Measurements from ENCODE around the gene TBX18. TPM values are rescaled to one million over a fixed set of nuclear protein-coding genes. Genes with fewer than 3 reads are reported as not detected.

Gene TBX18
- total RNA-seq, 1 donor from 2014 or later: not detected

GRCh38 chr6:84773431-84774156 is 9.2 kb upstream of the TBX18 start:
- intact Hi-C loops (cut with micrococcal nuclease): loop anchor here (1.0 to 10.0 kb wide), 3 partner anchors 8 to 889 kb away; no protein-coding TSS in a partner anchor

- intact Hi-C loops (cut with micrococcal nuclease): loop anchor here (1.0 to 10.0 kb wide), 3 partner anchors 8 to 888 kb away; no protein-coding TSS in a partner anchor
Observed at GRCh38 chr6:84773133-84773430, 8.7 kb upstream of the TBX18 start.

GRCh38 chr6:84772428-84773132 is 8.2 kb upstream of the TBX18 start:
- intact Hi-C loops (cut with micrococcal nuclease): loop anchor here (1.0 to 10.0 kb wide), 3 partner anchors 7 to 888 kb away; no protein-coding TSS in a partner anchor

- intact Hi-C loops (cut with micrococcal nuclease): loop anchor here (10.0 kb wide), 2 partner anchors 347 to 887 kb away; no protein-coding TSS in a partner anchor
Observed at GRCh38 chr6:84771756-84772356, 7.5 kb upstream of the TBX18 start.

- intact Hi-C loops (cut with micrococcal nuclease): loop anchor here (10.0 kb wide), 2 partner anchors 346 to 886 kb away; no protein-coding TSS in a partner anchor
Observed at GRCh38 chr6:84771125-84771755, 6.8 kb upstream of the TBX18 start.

- intact Hi-C loops (cut with micrococcal nuclease): loop anchor here (10.0 kb wide), 2 partner anchors 346 to 886 kb away; no protein-coding TSS in a partner anchor
Observed at GRCh38 chr6:84770521-84770920, 6.1 kb upstream of the TBX18 start.

GRCh38 chr6:84769306-84769705 is 4.9 kb upstream of the TBX18 start:
- intact Hi-C loops (cut with micrococcal nuclease): loop anchor here (10.0 kb wide), 1 partner anchor 915 kb away; the partner anchor contains the start of genes CYB5R4 and RIPPLY2

GRCh38 chr6:84768442-84769174 is 4.2 kb upstream of the TBX18 start:
- intact Hi-C loops (cut with micrococcal nuclease): loop anchor here (10.0 kb wide), 1 partner anchor 914 kb away; the partner anchor contains the start of genes CYB5R4 and RIPPLY2

- intact Hi-C loops (cut with micrococcal nuclease): loop anchor here (10.0 kb wide), 1 partner anchor 913 kb away; the partner anchor contains the start of genes CYB5R4 and RIPPLY2
Observed at GRCh38 chr6:84767526-84768201, 3.3 kb upstream of the TBX18 start.

GRCh38 chr6:84766799-84767525 is 2.6 kb upstream of the TBX18 start:
- intact Hi-C loops (cut with micrococcal nuclease): loop anchor here (10.0 kb wide), 1 partner anchor 912 kb away; the partner anchor contains the start of genes CYB5R4 and RIPPLY2

GRCh38 chr6:84766118-84766798 is 1.9 kb upstream of the TBX18 start:
- intact Hi-C loops (cut with micrococcal nuclease): loop anchor here (10.0 kb wide), 1 partner anchor 911 kb away; the partner anchor contains the start of genes CYB5R4 and RIPPLY2

GRCh38 chr6:84763886-84764331 is 489 bp downstream of the TBX18 start:
- intact Hi-C loops (cut with micrococcal nuclease): loop anchor here (10.0 kb wide), 1 partner anchor 909 kb away; the partner anchor contains the start of genes CYB5R4 and RIPPLY2

GRCh38 chr6:84763003-84763885 is 1.2 kb downstream of the TBX18 start:
- intact Hi-C loops (cut with micrococcal nuclease): loop anchor here (10.0 kb wide), 1 partner anchor 908 kb away; the partner anchor contains the start of genes CYB5R4 and RIPPLY2

- intact Hi-C loops (cut with micrococcal nuclease): loop anchor here (10.0 kb wide), 1 partner anchor 908 kb away; the partner anchor contains the start of genes CYB5R4 and RIPPLY2
Observed at GRCh38 chr6:84762220-84763002, 2.0 kb downstream of the TBX18 start.

- intact Hi-C loops (cut with micrococcal nuclease): no loop called here
Observed at GRCh38 chr6:84758486-84758885, 5.9 kb downstream of the TBX18 start.

GRCh38 chr6:84756877-84757276 is 7.5 kb downstream of the TBX18 start:
- intact Hi-C loops (cut with micrococcal nuclease): no loop called here

All from T-helper 2 cell treated with Interferon-gamma antibody and Interleukin-4, amounts not matched to agents 100 ng/mL and 5 ng/mL, for 36 hours (primary cell).